NCI-H1694 (cell line): ENCODE measurements around the gene SDC4.

Source experiments
- DNase-seq: peaks from one replicate; lab custom pipeline; 2025; lab: John Stamatoyannopoulos, UW

The SDC4 gene, protein sequence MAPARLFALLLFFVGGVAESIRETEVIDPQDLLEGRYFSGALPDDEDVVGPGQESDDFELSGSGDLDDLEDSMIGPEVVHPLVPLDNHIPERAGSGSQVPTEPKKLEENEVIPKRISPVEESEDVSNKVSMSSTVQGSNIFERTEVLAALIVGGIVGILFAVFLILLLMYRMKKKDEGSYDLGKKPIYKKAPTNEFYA

DNA sequence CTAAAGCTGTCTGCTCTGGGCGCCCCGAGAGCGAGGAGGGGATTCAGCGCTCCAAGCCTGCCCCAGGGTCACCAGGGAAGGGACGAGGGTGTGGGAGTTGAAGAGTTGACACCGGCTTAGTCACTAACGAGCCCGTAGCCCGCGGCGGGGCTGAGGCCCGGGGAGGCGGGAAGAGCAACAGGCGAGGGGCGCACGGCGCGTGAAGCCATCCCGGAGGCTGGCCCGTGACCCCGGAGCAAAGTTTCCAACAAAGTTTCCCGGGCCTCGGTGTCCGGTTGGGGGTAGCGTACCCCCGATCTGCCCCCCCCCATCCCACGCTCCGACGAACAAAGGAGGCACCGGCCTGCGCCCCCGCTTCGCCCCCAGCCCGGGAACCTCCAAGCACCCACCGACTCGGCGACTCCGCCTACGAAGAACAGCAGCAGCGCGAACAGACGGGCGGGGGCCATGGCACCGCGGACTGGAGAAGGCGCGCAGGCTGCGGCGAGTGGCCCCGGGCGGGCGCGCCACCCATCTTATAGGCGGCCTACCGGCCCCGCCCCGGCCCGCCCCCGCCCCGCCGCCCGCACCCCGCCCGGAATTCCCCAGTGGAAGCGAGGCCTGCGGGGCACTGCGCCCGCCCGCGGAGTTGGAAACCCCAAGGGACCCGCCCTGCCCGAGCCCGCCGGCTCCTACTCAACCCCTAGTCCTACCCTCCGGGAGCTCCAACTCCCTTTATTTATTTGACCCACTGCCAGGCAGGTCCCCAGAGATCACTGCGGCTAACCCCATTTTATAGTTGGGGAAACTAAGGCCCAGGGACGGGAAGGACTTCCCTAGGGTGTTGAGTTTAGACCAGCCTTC lies at the start of gene SDC4:
Gene SDC4 (minus strand): TSS at position 489 of the 843 bp plus-strand sequence. CDS start 40 bp downstream, at position 449.
- no peak for DNase-seq

DNA sequence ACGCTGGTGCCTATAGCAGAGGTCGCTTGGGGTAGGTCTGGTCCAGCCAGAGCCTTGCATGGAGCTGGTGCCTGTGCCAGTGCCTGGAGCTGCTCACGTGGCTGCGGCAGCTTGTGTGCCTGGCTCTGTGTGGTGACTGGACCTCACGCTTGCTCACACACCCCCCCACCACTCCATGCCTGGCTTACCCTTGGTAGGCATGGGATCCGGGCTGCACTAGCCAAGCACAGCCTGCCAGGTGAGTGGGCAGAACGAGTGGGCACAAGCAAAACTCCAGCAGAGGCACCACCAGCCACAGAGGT lies 46.8 kb upstream of the SDC4 start:
- no peak for DNase-seq

DNA sequence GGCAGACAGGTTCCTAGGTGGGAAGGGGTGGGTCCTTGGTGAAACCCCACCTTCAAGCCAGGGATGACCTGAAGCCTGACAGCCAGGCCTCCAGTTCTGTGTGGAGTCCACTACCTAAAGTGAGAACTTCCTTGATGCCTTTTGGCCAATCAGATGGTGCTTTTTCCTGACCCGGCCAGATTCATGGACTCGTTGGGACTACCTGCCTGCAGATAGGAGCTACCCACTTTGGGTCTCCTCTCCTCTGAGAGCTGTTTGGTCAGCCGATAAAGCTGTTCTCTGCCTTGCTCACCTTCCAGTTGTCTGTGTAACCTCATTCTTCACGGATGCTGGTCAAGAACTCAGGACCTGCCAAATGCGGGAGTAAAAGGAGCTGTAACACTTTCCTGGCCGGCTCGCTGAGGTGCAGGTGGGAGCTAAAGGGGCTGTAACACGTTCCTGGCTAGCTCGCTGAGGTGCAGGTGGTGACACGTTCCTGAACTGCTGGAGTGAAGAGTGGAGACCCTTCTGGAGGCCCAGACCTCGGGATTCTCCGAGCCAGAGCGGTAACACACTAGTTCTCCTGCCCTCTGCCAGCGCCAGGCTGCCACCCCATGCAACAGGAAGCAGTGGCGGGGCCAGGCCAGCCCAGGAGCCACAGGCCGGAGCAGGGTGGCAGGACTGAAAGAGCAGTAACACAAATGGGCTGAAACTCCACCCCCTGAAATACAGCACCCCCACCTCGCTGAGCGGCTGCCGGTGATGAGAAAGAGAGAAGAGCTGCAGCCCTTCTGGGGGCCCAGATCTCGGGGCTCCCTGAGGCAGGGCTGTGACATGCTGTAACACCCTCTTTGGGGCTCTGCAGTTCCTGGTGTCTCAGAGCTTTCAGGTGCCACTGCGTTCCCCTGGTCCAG lies 46.2 kb upstream of the SDC4 start:
- DNase-seq = no peak

DNA sequence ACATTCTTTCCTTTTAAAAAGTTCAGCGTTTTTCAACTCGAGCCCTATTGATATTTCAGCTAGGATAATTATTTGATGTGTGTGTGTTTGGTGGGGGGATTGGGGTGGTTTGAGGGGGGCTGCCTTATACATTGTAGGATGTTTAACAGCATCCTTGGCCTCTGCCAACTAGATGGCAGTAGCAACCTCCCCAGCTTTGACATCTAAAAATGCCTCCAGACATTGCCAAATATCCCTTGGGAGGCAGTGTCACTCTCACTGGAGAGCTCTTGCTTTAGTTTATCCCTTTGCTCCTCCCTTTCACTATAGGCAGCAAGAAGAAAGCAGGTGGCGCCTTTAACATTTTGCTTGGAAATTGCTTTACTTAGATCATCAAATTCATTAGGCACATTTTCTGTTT lies 44.5 kb upstream of the SDC4 start:
- DNase-seq = no peak

DNA sequence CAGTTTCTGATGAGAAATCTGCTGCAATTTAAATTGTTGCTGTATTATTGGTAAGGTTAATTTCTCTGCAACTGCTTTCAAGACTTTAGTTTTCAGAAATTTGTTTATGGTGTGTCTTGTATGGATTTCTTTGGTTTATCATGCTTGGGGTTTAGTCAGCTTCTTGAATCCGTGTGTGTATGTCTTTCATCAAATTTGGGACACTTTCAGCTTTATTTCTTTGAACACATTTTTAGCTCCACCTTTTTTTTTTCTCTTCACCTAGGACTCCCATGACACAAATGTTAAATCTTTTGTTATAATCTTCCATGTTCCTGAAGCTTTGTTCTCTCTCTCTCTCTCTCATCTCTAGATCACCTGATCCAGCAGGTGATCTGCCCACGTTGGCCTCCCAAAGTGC lies 43.3 kb upstream of the SDC4 start:
- DNase-seq = no peak

DNA sequence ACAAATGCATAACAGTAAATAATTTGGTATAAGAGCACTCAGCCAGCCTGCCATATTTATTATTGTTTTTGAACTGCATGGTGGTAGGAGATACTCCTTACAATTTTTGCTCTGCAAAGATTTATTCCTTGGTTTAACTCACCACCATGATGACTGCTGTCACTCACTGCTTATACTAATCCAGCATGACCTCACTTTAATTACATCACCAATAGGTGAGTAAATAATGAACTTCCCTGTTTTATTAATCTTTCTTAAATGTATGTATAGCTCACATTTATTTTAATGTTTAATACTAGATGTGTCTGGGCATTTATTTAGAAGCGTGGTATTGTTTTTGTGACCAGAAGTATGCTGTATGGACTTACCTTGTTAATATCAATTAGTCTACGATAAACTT lies 42.7 kb upstream of the SDC4 start:
- no peak for DNase-seq

DNA sequence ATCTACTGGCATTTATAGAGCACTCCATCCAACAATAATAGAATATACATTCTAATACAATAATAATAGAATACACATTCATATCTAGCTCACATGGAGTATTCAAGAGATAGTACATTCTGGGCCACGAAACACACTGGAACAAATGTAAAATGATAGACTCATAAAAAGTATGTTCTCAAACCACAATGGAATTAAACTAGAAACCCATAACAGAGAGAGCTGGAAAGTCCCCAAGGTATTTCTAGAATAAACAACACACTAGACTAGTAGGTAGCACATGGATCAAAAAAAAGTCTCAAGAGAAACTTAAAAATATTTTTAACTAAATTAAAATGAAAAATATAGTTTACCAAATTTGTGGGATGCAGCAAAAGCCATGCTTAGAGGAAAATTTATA lies 39.0 kb upstream of the SDC4 start:
- DNase-seq = no peak

DNA sequence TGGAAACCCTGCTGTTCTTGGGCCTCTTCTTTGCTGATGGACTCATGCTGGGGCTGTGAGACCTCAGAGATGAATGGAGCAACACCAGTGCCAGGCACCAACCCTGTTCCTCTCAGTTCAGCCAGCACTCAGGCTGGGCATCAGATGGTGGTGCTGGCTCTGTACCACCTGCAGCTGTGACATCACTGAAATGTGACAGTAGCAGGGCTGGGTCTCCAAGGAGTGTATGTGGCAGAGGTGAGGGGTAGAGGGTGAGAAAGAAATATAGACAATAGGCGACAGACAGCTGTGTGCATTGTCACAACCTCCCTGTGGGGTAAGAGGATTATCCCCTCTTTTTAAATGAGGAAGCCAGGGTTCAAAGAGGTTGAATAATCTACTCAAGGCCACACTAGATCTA lies 30.0 kb upstream of the SDC4 start, which contains the start of gene TP53TG5:
Gene TP53TG5 (minus strand): TSS at position 135 of the 400 bp plus-strand sequence. CDS start 89 bp downstream, at position 46.
- no peak for DNase-seq

DNA sequence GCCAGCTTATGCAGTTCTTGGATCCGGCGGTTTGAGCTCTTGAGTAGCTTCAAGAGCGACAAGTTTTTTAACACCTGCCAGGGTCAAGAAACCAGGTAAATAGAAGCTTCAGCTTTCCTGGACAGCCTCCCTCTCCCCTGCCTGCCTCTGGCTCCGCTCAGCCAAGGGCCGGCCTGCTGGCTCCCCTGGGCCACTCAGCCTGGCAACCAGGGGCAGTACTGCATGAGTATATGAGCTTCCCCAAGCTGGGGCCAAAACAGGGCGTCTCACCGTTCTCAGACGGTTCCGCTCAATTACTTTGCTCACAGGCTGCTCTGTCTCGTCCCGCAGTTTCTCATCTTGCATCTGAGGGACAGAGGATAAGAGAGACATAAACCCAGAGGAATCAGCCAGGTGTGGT lies 29.0 kb upstream of the SDC4 start:
- no peak for DNase-seq

DNA sequence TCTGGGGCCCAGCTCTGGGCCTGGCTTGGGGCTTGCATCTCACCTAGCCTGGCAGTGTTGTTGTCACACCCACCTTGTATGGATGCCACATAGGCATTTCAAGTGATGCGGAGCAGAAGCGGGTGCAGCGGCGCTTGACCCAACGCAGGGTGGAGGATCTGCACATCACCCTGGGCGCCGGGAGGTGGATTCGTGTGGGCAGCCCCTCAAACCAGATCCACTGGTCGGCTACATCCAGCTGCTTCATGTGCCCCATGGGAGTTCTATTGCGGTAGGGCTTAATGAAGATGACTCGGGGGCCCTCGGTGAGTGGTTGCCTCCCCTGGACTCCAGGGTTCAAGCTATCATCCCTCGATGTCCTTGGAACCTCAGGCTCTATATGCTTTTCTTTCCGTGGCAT lies 26.7 kb upstream of the SDC4 start:
- DNase-seq = no peak

DNA sequence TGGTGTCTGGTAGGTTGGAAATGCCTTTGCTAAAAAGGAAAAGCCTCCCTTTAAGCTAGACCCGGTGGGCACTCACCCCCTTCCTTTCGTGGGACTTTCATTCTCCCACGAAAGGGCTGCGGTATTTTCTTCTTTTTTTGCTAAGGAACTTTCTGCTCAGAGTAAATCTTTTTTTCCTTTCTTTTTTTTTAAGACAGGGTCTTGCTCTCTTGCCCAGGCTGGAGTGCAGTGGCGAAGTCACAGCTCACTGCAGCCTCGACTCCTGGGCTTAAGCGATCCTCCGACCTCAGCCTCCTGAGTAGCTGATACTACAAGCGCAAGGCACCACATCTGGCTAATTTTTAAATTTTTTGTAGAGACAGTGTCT lies 25.9 kb upstream of the SDC4 start:
- DNase-seq = no peak

DNA sequence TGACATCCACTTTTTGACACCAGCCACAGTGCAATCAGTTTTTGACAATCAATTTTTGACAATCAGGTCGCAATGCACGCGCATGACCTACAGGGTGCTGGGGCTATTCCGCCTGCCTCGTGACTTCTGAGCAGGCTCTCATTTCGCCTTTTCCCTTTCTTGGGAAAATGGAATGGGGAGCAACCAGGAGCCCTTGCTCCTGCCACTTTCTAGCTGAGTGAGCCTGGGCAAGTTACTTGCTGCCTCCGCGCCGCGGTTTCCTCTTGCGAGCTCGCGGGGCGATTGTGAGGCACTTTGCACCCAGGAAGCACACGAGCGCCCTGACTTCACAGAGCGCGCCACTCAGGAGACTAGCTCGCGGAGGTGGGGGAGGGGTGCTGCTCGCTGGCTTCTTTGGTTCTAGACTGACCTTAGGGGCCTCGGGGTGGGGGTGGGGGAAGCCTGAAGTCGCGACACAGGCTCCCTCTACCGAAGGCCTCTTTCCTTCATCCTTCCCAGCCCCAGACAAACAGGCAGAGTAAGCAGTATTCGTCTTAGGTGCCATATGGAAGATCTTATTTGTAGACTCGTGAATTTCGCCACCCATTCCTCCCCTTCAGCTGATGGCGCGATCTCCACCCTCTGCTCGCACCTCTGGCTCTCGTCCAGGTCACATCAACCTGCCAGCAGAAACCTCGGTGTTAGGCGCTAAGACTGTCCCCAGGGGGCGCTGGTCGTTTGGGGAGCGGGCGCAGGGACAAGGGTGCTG lies 25.3 kb upstream of the SDC4 start:
- DNase-seq = peak; percentile 72

DNA sequence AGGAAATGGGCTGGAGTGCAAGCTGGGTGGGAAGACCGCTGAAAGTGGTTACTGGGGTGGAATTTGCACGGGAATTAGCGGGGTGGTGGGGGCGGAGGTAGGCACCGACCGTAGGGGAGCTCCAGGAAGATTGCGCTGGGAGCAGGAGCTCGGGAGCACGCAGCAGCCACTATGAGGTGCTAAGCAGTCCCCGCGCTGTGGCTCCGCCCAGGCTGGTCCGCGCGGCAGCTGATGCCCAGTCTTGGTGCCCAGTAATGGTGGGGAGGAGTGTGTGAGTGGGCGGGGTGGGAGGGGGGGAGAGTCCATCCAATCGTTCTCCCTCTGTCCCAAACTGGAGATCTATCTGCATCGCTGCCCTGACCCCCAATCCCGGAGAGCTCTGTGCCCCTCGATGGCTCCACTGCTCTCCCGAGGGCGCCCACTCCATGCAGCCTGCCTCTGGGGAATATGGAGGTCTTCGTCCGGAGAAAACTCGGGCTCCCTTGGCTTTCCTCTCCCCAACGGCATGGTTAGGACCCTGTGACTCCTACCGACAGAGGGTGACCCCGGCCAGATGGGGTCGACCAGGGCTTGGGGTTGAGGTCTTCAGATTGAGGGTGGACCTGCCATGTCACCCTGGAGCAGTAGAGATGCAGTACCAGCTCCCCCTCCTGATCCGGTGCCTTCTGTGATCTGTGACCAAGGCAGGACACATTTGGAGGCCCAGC lies 24.6 kb upstream of the SDC4 start:
- no peak for DNase-seq

DNA sequence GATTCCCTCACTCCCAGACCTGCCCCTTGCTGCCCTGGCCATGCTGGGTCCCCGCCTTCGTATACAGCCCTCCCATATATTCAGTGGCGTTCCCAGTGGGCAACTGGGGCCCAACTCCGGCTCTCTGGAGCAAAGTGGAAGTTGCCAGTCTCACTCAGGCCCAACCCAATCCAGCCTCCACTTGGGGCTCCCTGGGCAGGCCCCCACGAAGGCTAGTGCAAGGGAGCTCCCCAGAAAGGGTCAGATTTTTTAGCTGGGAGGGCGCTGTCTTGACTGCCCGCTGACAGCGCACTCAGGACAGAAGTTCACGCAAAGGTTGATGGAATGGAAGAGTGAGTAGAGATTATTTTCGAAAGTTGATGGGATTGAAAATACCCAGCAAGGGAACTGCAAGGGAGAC lies 24.0 kb upstream of the SDC4 start:
- no peak for DNase-seq

DNA sequence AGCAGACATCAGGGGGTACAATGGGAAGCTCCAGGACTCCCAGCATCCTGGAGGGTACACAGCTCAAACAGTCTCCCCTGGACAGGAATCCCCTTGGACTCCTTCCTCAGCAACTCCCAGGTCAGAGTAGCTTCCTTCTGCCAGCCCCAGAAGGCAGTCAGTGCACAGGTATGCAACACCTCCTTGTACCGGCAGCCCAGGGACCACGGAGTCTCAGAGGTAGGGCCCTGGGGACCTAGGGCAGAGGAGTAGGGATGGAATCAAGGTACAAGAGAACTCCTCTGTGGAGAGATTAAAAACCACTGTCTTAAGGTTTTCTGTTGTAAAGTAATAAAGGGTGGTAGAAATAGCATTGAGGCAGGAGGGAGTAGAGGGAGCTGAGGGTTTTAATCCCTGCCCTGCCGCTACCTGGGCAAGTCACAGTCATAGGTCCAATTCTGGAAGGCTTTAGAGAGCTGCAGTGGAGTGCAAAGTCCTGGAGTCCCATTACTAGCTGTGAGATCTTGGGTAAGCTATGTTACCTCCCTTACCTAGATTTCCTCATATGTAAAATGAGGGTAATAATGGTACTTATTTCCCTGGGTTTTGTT lies 22.4 kb upstream of the SDC4 start:
- no peak for DNase-seq

DNA sequence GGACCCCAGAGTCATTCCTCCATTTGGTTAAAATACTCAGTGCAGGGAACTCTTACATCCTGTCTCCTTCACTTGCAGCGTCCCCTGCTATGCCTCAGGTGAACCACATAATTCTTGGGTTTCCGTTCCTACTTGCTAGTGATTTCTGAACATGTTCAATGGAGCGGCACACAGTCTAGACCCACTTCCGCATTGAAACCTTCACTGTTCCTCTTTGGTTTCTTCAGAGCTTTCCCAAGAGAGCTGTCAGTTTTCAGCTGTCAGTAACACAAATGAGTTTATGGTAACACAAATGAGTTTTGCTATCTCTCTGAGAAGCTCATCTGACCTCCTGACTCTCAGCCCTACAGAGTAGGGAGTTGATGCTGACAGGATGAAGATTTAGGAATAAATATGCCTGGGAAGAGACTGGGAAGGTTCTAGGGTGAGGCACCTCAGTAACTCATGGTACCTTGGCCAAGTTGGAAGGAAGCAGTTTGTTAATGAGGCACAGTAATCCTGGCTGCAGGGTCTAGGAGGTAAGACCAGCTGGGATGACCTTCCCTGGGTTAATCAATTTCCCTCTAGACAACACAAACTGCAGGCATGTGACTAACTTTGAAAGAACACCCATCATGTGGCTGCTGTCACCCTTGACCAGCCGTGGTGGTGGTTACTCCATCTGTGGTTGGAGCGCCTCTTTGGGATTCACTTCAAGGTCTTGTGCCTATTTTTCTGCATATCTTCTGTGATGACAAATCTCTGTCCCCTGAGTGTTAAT lies 20.2 kb upstream of the SDC4 start:
- DNase-seq = no peak

DNA sequence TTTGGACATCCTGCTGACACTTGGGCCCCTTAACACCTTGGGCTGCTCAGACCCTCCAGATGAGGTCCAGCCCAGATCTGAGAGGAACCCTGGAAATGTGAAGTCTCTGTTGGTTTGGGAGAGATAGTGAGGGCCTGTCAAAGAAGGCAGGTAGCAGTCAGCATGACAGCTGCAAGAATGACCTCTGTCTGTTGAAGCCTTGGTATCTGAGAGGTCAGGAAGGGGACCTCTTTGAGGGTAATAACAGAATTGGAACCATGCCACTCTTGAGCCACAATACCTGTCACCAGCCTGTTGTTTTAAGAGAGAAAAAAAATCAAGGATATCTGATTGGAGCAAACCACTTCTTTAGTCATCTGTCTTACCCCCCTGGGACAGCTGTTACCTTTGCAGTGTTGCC lies 18.9 kb upstream of the SDC4 start:
- no peak for DNase-seq

DNA sequence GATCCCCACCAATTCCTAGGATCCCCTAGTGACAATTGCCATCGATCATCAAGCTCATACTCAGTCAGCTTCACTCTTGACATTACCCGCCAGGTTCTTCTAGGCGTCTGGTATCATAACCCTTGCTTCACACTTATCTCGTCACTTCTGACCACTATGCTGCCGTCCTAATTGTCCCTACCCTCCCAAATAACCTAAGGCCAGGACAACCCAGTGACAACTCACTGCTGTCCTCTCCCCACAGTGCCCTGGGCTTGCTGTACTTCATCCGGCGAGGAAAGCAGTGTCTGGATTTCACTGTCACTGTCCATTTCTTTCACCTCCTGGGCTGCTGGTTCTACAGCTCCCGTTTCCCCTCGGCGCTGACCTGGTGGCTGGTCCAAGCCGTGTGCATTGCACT lies 18.4 kb upstream of the SDC4 start:
- no peak for DNase-seq

DNA sequence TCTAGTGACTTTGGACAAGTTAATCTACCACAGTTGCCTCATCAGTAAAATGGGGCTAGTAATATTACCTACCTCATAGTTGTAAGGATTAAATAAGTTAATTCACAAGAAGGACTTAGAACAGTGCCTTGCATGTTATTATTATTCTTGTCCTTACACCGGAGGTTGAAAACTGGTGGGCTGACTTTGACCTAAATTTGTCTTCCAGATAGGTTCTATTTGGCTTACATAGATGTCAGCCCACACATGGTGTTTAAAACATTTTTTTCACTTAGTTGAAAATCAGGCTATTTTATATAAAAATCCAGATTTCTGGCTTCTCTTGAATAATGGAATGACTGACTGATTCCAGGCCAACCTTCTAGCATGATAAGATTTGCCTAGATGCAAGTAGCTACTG lies 18.0 kb upstream of the SDC4 start:
- no peak for DNase-seq

DNA sequence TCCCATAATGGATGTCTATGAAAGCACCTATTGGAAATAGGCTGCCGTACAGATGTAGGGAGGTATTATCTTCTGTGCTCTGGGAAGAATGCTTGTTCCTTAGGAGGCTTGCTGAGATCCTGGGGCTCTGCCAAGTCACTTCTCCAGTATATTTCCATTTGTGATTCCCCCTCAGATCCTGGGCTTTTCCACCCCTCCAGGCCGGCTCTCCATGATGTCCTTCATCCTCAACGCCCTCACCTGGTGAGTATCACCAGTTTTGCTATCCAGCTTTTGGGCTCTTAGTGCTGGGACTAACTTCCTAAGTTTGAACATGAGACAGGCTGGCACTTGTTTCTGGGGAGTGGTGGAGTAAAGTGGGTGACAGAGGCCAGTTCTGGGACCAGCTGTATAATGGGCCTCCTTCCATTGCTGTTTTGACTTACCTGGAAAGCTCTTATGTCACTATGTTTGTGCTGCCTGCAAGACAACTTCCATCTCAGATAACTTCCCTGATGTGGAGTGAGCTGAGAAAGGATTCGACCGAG lies 17.3 kb upstream of the SDC4 start:
- no peak for DNase-seq
